Endothelial cell of umbilical vein (primary cell): Measurements from ENCODE around the gene LILRA5.

ENCODE experiments used
- EZH2 ChIP-seq: IDR thresholded peaks from 2 replicates; pipeline ENCODE4 v1.6.1; 2012; ENCODE audit warnings: borderline replicate concordance, low read depth, mild to moderate bottlenecking, moderate library complexity, low read length, inconsistent platforms; ENCODE audit not compliant: severe bottlenecking
- FOS ChIP-seq: IDR thresholded peaks from 2 replicates; pipeline ENCODE4 v1.6.1; 2011; ENCODE audit warnings: mild to moderate bottlenecking, low read length, moderate library complexity, borderline replicate concordance; ENCODE audit not compliant: insufficient read depth
- MAX ChIP-seq: IDR thresholded peaks from 2 replicates; pipeline ENCODE4 v1.6.1; 2011; ENCODE audit not compliant: insufficient read depth, insufficient read length
- POLR2A ChIP-seq: IDR thresholded peaks from 2 replicates; pipeline ENCODE4 v1.6.1; 2012; ENCODE audit warnings: low read depth, mild to moderate bottlenecking, control low read depth, low read length
- POLR2AphosphoS5 ChIP-seq: IDR thresholded peaks from 2 replicates; pipeline ENCODE4 v1.6.1; 2012; ENCODE audit warnings: low read depth, mild to moderate bottlenecking, control low read depth, low read length, moderate library complexity; ENCODE audit not compliant: insufficient read depth
- TF ChIP-seq, protein P1 (sequence below), 2 donors: IDR thresholded peaks; 1 replicate in 1 of 2; 2 replicates in 1 of 2; pipeline ENCODE4 v1.5.1; 2011; ENCODE audit warnings: low read length in 2 of 2, mild to moderate bottlenecking in 2 of 2, moderate library complexity in 2 of 2, control low read depth in 1 of 2, inconsistent platforms in 1 of 2, low read depth in 1 of 2; ENCODE audit not compliant: insufficient read depth in 1 of 2; ENCODE audit errors: extremely low read depth in 1 of 2

DNA sequence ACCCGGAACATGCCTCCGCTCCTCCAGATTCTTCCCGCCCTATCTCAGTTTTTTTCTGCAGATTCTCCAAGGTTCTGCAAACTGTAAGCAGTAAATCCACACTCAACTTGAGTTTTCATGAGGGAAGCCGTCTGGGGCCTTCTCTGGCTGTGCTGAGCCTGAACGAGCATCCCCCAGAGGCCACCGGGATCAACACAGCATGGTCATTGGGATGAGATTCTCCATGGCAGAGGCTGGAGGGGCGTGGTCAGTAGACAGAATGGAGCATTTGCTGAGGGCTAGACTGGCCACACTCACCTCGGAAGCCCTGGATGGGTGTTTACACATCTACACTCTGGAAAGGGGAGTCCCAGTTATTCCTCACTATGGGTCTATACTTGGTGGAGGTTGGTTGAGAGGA lies 28.3 kb upstream of the LILRA5 start:
- TF ChIP-seq MAX: no peak
- TF ChIP-seq, protein P1, sequence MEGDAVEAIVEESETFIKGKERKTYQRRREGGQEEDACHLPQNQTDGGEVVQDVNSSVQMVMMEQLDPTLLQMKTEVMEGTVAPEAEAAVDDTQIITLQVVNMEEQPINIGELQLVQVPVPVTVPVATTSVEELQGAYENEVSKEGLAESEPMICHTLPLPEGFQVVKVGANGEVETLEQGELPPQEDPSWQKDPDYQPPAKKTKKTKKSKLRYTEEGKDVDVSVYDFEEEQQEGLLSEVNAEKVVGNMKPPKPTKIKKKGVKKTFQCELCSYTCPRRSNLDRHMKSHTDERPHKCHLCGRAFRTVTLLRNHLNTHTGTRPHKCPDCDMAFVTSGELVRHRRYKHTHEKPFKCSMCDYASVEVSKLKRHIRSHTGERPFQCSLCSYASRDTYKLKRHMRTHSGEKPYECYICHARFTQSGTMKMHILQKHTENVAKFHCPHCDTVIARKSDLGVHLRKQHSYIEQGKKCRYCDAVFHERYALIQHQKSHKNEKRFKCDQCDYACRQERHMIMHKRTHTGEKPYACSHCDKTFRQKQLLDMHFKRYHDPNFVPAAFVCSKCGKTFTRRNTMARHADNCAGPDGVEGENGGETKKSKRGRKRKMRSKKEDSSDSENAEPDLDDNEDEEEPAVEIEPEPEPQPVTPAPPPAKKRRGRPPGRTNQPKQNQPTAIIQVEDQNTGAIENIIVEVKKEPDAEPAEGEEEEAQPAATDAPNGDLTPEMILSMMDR (IDR thresholded peaks at IDR 0.05; ENCODE audit: extremely low read depth in 1 of 2, insufficient read depth in 1 of 2, low read depth in 1 of 2, low read length in 2 of 2): no peak
- no peak for TF ChIP-seq POLR2A
- no peak for TF ChIP-seq POLR2AphosphoS5
- no peak for TF ChIP-seq EZH2
- TF ChIP-seq FOS: no peak
